Loucy (cell line): ENCODE results near the gene C1orf105.

Experiments
- H2AFZ ChIP-seq: fragments of 200-600 bp; sonication (generic); 2 replicates; pipeline ENCODE4 v1.6.0; 2016; ENCODE audit warnings: antibody characterized with exemption, mild to moderate bottlenecking, low read length, moderate library complexity
- H3F3A ChIP-seq: fragments of 200-600 bp; 2 replicates; pipeline ENCODE4 v1.6.0; 2016; ENCODE audit warnings: antibody characterized with exemption, low read depth, mild to moderate bottlenecking
- H3K27me3 ChIP-seq: fragments of 200-600 bp; sonication (generic); 2 replicates; pipeline ENCODE4 v1.6.1; 2014; ENCODE audit warnings: low read length, mild to moderate bottlenecking; ENCODE audit not compliant: insufficient read depth, poor library complexity, severe bottlenecking
- H3K36me3 ChIP-seq: fragments of 200-600 bp; sonication (generic); 2 replicates; pipeline ENCODE4 v1.6.1; 2016; ENCODE audit warnings: low read length; ENCODE audit not compliant: insufficient read depth
- H3K4me1 ChIP-seq: fragments of 200-600 bp; sonication (generic); 2 replicates; pipeline ENCODE4 v1.5.1; 2014; ENCODE audit warnings: low read length, mild to moderate bottlenecking; ENCODE audit not compliant: insufficient read depth, poor library complexity, severe bottlenecking
- H3K4me2 ChIP-seq: fragments of 200-600 bp; sonication (generic); 2 replicates; pipeline ENCODE4 v1.6.0; 2014; ENCODE audit warnings: antibody characterized with exemption, low read length, low read depth, mild to moderate bottlenecking; ENCODE audit not compliant: poor library complexity, severe bottlenecking
- H3K4me3 ChIP-seq: fragments of 200-600 bp; sonication (generic); 2 replicates; pipeline ENCODE4 v1.5.1; 2014; ENCODE audit warnings: low read length, mild to moderate bottlenecking, mixed read lengths; ENCODE audit not compliant: poor library complexity, severe bottlenecking
- H3K79me2 ChIP-seq: fragments of 200-600 bp; sonication (generic); 2 replicates; pipeline ENCODE4 v1.6.1; 2014; ENCODE audit warnings: low read length; ENCODE audit not compliant: insufficient read depth
- H3K9ac ChIP-seq: fragments of 200-600 bp; sonication (generic); 2 replicates; pipeline ENCODE4 v1.6.0; 2014; ENCODE audit warnings: mild to moderate bottlenecking, low read depth, low read length, moderate library complexity; ENCODE audit not compliant: poor library complexity, severe bottlenecking
- H3K9me2 ChIP-seq: fragments of 200-600 bp; sonication (generic); replicated peaks from 2 replicates; pipeline ENCODE4 v1.6.1; 2016; ENCODE audit warnings: low read depth, low read length, mixed read lengths
- H3K9me3 ChIP-seq: fragments of 200-600 bp; sonication (generic); 2 replicates; pipeline ENCODE4 v1.6.1; 2014; ENCODE audit warnings: mild to moderate bottlenecking, antibody characterized with exemption, low read length, low read depth; ENCODE audit not compliant: insufficient read depth
- H4K20me1 ChIP-seq: fragments of 200-600 bp; sonication (generic); 2 replicates; pipeline ENCODE4 v1.6.0; 2014; ENCODE audit warnings: antibody characterized with exemption, low read length, mild to moderate bottlenecking; ENCODE audit not compliant: insufficient read depth, poor library complexity, severe bottlenecking
- EZH2phosphoT487 ChIP-seq: fragments of 200-600 bp; IDR thresholded peaks from 2 replicates; pipeline ENCODE4 v1.6.1; 2018; ENCODE audit warnings: antibody characterized with exemption, mild to moderate bottlenecking, moderate library complexity, borderline replicate concordance
- TF ChIP-seq, protein P1 (sequence below): fragments of 200-600 bp; sonication (generic); conservative IDR thresholded peaks from 2 replicates; pipeline ENCODE4 v1.5.1; 2014; ENCODE audit warnings: mild to moderate bottlenecking, antibody characterized with exemption, low read length

The C1orf105 gene

DNA sequence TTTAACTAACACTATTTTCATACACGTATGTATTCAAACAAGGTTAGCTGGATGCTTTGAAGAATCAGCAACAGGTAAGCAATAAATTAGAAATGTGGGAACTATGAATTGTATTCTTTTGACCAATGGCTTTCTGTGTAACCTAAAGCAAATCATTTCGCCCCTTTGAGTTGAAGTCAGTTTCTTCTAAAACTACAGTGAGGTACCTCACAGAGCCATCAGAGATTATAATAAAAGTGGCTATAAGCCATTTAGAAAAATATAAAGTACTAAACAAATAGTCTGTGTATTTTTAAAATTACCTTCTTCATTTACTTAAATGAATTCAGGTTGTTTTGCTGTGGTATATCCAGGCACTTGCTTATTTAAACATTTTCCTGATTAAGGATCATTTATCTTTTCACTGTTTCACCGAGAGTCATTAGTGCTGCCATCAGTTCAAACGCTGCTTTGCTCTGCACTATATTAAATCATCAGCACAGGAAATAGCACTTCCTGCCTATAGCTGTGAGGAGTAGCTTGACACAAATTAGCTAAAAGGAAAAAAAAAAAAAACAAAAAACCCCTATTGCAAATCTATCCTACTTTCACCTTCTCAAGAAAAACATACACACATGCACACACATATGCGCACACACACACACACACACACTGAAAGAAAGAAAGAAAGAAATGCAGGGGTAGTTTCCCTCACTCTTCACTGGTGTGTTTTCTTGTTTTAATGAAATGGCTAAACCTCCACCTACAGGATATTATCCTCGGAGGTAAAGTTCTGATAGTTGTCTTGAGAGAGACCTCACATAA is 39.8 kb upstream of the C1orf105 start:
- Histone ChIP-seq H3F3A (no peaks in the 10 kb centered on the region), H3K27me3 (no peaks in the 10 kb centered on the region), H3K4me3 (peak overlapping the region; percentile 68), H3K79me2 (no peaks in the 10 kb centered on the region), H3K9ac (peak overlapping the region; percentile 75), H3K9me3 (no peaks in the 10 kb centered on the region), H3K36me3 (no peaks in the 10 kb centered on the region), H2AFZ (peak overlapping the region; percentile 69), H3K9me2 (no peaks in the 10 kb centered on the region), H3K4me2 (peak overlapping the region; percentile 82), H3K4me1 (peaks cover 49% of the 10 kb centered on the region), H4K20me1 (no peaks in the 10 kb centered on the region)
- no peak for TF ChIP-seq EZH2phosphoT487
- TF ChIP-seq, protein P1, sequence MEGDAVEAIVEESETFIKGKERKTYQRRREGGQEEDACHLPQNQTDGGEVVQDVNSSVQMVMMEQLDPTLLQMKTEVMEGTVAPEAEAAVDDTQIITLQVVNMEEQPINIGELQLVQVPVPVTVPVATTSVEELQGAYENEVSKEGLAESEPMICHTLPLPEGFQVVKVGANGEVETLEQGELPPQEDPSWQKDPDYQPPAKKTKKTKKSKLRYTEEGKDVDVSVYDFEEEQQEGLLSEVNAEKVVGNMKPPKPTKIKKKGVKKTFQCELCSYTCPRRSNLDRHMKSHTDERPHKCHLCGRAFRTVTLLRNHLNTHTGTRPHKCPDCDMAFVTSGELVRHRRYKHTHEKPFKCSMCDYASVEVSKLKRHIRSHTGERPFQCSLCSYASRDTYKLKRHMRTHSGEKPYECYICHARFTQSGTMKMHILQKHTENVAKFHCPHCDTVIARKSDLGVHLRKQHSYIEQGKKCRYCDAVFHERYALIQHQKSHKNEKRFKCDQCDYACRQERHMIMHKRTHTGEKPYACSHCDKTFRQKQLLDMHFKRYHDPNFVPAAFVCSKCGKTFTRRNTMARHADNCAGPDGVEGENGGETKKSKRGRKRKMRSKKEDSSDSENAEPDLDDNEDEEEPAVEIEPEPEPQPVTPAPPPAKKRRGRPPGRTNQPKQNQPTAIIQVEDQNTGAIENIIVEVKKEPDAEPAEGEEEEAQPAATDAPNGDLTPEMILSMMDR, result no peak; the same call in 1 of the 2 replicates

DNA sequence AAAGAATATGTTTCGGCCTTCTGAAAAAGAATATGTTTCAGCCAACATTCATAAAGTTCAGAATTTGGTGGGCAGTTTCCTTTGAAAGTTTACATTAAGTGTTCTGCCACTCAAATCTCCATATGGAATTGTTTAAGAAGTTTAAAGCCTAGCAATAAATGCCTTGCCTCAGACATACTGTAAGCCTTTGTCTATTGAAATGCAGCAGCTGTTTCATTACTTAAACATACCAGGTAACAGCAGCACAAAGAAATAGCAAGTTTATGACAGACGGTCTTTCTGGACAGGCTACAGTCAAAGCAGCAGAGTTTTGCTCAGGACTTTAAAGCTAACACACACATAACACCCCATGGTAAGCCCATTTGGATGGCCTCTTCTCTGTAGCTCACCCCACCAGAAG is 38.5 kb upstream of the C1orf105 start:
- H3K36me3 ChIP-seq, result no peaks in the 10 kb centered on the region
- no peaks in the 10 kb centered on the region for H4K20me1 ChIP-seq
- peaks cover 37% of the 10 kb centered on the region for H3K4me1 ChIP-seq
- H3K4me2 ChIP-seq, result no peak overlapping the region
- 0 out of 2 replicates have a peak overlapping the region, but pooled peaks have one; percentile 32 for H2AFZ ChIP-seq
- H3K27me3 ChIP-seq, result no peaks in the 10 kb centered on the region
- no peaks in the 10 kb centered on the region for H3F3A ChIP-seq
- no peak for TF ChIP-seq EZH2phosphoT487
- TF ChIP-seq, protein P1, result no peak
- no peaks in the 10 kb centered on the region for H3K9me3 ChIP-seq
- no peaks in the 10 kb centered on the region for H3K79me2 ChIP-seq
- no peak overlapping the region for H3K4me3 ChIP-seq
- no peaks in the 10 kb centered on the region for H3K9me2 ChIP-seq
- H3K9ac ChIP-seq, result peak overlapping the region; percentile 75

DNA sequence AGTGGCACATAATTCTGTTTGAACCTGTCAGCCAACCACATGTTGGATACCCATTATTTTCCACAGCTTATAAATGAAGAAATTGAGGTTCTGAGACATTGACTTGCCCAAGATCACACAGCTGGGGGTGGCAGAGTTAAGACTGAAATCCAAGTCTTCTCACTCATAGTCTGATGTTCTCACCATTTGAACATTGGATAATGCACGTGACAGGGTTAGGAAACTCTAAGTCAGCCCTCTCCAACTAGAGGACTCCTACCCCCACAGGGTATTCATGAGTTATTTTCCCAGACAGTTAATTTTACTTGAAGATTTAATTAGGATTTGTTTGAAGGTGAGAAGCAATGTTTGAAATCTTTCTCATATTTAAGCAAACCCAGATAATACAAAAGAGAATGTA is 38.1 kb upstream of the C1orf105 start:
- H3K36me3 ChIP-seq, result no peaks in the 10 kb centered on the region
- H3F3A ChIP-seq, result no peaks in the 10 kb centered on the region
- no peaks in the 10 kb centered on the region for H3K27me3 ChIP-seq
- TF ChIP-seq, protein P1, result no peak
- no peak for TF ChIP-seq EZH2phosphoT487
- H3K4me1 ChIP-seq, result peaks cover 37% of the 10 kb centered on the region
- H4K20me1 ChIP-seq, result no peaks in the 10 kb centered on the region
- H3K9me3 ChIP-seq, result no peaks in the 10 kb centered on the region
- H3K9me2 ChIP-seq, result no peaks in the 10 kb centered on the region
- 0 out of 2 replicates have a peak overlapping the region, but pooled peaks have one; percentile 32 for H2AFZ ChIP-seq
- no peak overlapping the region for H3K9ac ChIP-seq
- no peak overlapping the region for H3K4me2 ChIP-seq
- no peak overlapping the region for H3K4me3 ChIP-seq
- H3K79me2 ChIP-seq, result no peaks in the 10 kb centered on the region
